Inflammatory macrophage treated with lipopolysaccharide for 1 hour (primary cell): Measurements from ENCODE around the gene RALY.

ENCODE experiments used
- DNase-seq, 2 donors: peaks; one replicate each; pipeline ENCODE4 v3.0.0-alpha.2; 2020 to 2022

RALY gene

GRCh38 chr20:33990075-33990474 lies 3.6 kb upstream of the RALY start:
- no peak for DNase-seq

- no peak for DNase-seq
Observed at GRCh38 chr20:33991502-33991901, 2.2 kb upstream of the RALY start.

GRCh38 chr20:33992145-33992922 lies 1.4 kb upstream of the RALY start:
- peak in 1 of 2 donors; percentile 3 for DNase-seq

GRCh38 chr20:33992923-33993575 lies 662 bp upstream of the RALY start:
- peak; percentile 97 to 99 for DNase-seq

- DNase-seq: peak; percentile 74 to 82
Observed at GRCh38 chr20:33994222-33994913, 657 bp downstream of the RALY start.

GRCh38 chr20:33995053-33995831 lies 1.5 kb downstream of the RALY start:
- DNase-seq: peak; percentile 28 to 48

GRCh38 chr20:33999025-33999649 lies 5.4 kb downstream of the RALY start:
- no peak for DNase-seq

GRCh38 chr20:34001378-34001777 lies 7.7 kb downstream of the RALY start:
- no peak for DNase-seq

- DNase-seq: no peak
Observed at GRCh38 chr20:34004227-34004626, 10.5 kb downstream of the RALY start.

GRCh38 chr20:34004790-34005457 lies 11.2 kb downstream of the RALY start:
- DNase-seq: no peak

- no peak for DNase-seq
Observed at GRCh38 chr20:34006619-34007018, 12.9 kb downstream of the RALY start.

- no peak for DNase-seq
Observed at GRCh38 chr20:34008477-34008876, 14.8 kb downstream of the RALY start.

GRCh38 chr20:34010405-34010931 lies 16.8 kb downstream of the RALY start:
- DNase-seq: peak; percentile 25 to 39

GRCh38 chr20:34011275-34011674 lies 17.6 kb downstream of the RALY start:
- no peak for DNase-seq

- DNase-seq: no peak
Observed at GRCh38 chr20:34012330-34012729, 18.6 kb downstream of the RALY start.

- no peak for DNase-seq
Observed at GRCh38 chr20:34012735-34013134, 19.0 kb downstream of the RALY start.

GRCh38 chr20:34013554-34013953 lies 19.8 kb downstream of the RALY start:
- no peak for DNase-seq

- DNase-seq: no peak
Observed at GRCh38 chr20:34014878-34015277, 21.2 kb downstream of the RALY start.

- no peak for DNase-seq
Observed at GRCh38 chr20:34015401-34016335, 22.0 kb downstream of the RALY start.

- DNase-seq: no peak
Observed at GRCh38 chr20:34016736-34017135, 23.0 kb downstream of the RALY start.

- no peak for DNase-seq
Observed at GRCh38 chr20:34017610-34018009, 23.9 kb downstream of the RALY start.
